Endometrial microvascular endothelial cells (primary cell): Measurements from ENCODE around the gene MAT2A. TPM values are rescaled to one million over a fixed set of nuclear protein-coding genes. Genes with fewer than 3 reads are reported as not detected.
"Not testable (repeated sequence)": the region's sequence is repeated elsewhere in the genome, so short reads cannot be mapped to it uniquely, and the experiment has no call there.

ENCODE experiments used
- in situ Hi-C: cut with HindIII; loops from 2 replicates; pipeline ENCODE4 v1.10.0; 2017; ENCODE audit warnings: low sequenced_read_pairs, low pct_unique_long_range_greater_than_20kb; ENCODE audit errors: inconsistent ontology term
- total RNA-seq: library from RNA; depleted of rRNA; stranded (reverse); fragments of >200 nt; gene quantifications from one replicate; pipeline ENCODE4 v1.2.3, GENCODE V29; 2015; ENCODE audit errors: inconsistent ontology term

MAT2A gene
- total RNA-seq, 1 donor from 2014 or later: 179 TPM

GRCh38 chr2:85589982-85590791 lies 51.2 kb downstream of the MAT2A start:
- in situ Hi-C loops: no loop called here

DNA sequence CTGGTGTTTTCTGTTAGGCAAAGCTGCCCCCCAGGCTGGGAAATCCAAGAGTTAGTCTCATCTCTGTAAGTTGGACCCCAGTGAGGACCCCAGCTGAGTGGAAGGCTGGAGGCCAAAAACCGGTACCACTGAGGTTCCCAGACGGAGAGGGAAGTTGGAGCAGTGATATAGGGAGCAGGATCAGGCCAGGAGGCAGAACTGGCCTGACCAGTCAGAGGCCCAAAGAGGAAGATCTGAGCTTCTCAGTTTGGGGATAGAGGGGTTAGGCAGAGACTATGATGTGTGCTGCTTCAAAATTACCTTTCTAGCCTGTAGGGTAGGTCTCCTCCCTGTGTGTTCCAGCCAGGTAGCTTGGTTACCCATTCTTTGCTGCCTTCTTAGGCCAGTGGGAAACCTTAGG lies 52.0 kb downstream of the MAT2A start:
- in situ Hi-C loops: no loop called here

DNA sequence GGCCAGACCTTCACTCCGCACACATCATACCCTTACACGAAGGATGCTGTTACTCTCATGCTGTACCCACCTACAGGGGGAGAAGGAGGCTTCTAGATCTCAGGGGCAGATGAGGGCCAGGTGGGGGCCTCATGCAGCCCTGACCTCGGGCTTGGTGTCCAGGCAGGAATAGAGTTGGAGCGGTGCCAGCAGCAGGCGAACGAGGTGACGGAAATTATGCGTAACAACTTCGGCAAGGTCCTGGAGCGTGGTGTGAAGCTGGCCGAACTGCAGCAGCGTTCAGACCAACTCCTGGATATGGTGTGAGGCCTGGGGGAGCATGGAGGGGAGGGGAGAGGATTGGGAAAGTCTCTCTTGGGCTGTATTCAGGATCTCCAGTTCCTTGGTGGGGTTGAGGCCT lies 52.6 kb downstream of the MAT2A start:
- in situ Hi-C loops: no loop called here

DNA sequence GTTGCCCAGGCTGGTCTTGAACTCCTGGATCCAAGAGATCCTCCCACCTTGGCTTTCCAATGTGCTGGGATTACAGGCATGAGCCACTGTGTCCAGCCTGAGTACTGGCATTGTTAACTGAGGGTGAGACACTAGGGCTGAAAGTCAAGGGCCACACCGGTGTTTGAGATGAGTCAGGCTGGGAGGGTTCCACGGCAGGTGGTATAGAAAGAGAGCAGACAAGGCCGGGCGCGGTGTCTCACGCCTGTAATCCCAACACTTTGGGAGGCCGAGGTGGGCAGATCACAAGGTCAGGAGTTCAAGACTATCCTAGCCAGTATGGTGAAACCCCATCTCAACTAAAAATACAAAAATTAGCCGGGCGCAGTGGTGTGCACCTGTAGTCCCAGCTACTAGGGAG lies 53.3 kb downstream of the MAT2A start:
- in situ Hi-C loops: not testable (repeated sequence)

- in situ Hi-C loops: no loop called here
These were observed 54.1 kb downstream of the MAT2A start for GRCh38 chr2:85593023-85593422.

Other genes with a start within 250 kb of the MAT2A start
- 99.0 TPM for gene TGOLN2, start 211.2 kb upstream of the MAT2A start, total RNA-seq
- gene RETSAT, start 184.6 kb upstream of the MAT2A start, total RNA-seq: 49.0 TPM
- gene ELMOD3, start 184.4 kb upstream of the MAT2A start, total RNA-seq: 17.1 TPM
- gene CAPG, start 128.8 kb upstream of the MAT2A start, total RNA-seq: 99.7 TPM
- gene SH2D6, start 120.5 kb upstream of the MAT2A start, total RNA-seq: not detected
- 77.5 TPM for gene GGCX, start 22.3 kb downstream of the MAT2A start, total RNA-seq
- 3.6 TPM for gene VAMP8, start 38.4 kb downstream of the MAT2A start, total RNA-seq
- 124 TPM for gene VAMP5, start 45.3 kb downstream of the MAT2A start, total RNA-seq
- gene RNF181, start 56.6 kb downstream of the MAT2A start, total RNA-seq: 174 TPM
- 23.5 TPM for gene TMEM150A, start 63.5 kb downstream of the MAT2A start, total RNA-seq
- 8.8 TPM for gene C2orf68, start 72.9 kb downstream of the MAT2A start, total RNA-seq
- 74.2 TPM for gene USP39, start 77.0 kb downstream of the MAT2A start, total RNA-seq
- gene SFTPB, start 129.0 kb downstream of the MAT2A start, total RNA-seq: not detected
- not detected for gene GNLY, start 155.2 kb downstream of the MAT2A start, total RNA-seq
- gene ATOH8, start 214.8 kb downstream of the MAT2A start, total RNA-seq: 10.7 TPM